SK-N-SH (cell line): ENCODE results near the gene SLC25A42. TPM values are rescaled to one million over a fixed set of nuclear protein-coding genes. Genes with fewer than 3 reads are reported as not detected.

Experiments used
- CTCF ChIA-PET: fragments of 300-600, 350-600 bp; formaldehyde crosslinking; extraction: SDS; loops from one replicate; lab custom pipeline; 2021; lab: Yijun Ruan, JAX
- POLR2A ChIA-PET: fragments of 350-600 bp; sonication (Branson Sonifier 250); formaldehyde crosslinking; extraction: SDS; loops from one replicate; lab custom pipeline; 2020; ENCODE audit warnings: antibody characterized with exemption, inconsistent platforms; lab: Yijun Ruan, JAX
- DNase-seq: peaks from one replicate; pipeline ENCODE4 v3.0.0; 2012
- H2AFZ ChIP-seq: fragments of 200-600 bp; sonication (generic); 2 replicates; pipeline ENCODE4 v1.8.1; 2016; ENCODE audit warnings: antibody characterized with exemption, mild to moderate bottlenecking, low read depth
- H3F3A ChIP-seq: fragments of 200-600 bp; sonication (generic); replicated peaks from 2 replicates; pipeline ENCODE3; 2016; ENCODE audit warnings: antibody characterized with exemption, mild to moderate bottlenecking; ENCODE audit not compliant: insufficient read depth
- H3K27ac ChIP-seq, 2 experiments: fragments of 200-500 bp in 1 of 2; fragments of 200-600 bp in 1 of 2; sonication (Bioruptor generic) in 1 of 2; sonication (generic), shearing (Covaris generic) in 1 of 2; 2 replicates each; pipeline versions ENCODE4 v1.5.1 to v1.6.1; 2014 to 2016; ENCODE audit warnings: low read depth in 2 of 2, inconsistent platforms in 1 of 2, low read length in 1 of 2, mild to moderate bottlenecking in 1 of 2, mixed read lengths in 1 of 2
- H3K27me3 ChIP-seq: fragments of 200-600 bp; sonication (generic), shearing (Covaris generic); 2 replicates; pipeline ENCODE4 v1.6.1; 2016; ENCODE audit warnings: mixed run types; ENCODE audit not compliant: insufficient read depth
- H3K36me3 ChIP-seq, 2 experiments: fragments of 200-500 bp in 1 of 2; fragments of 200-600 bp in 1 of 2; sonication (Bioruptor generic) in 1 of 2; sonication (generic) in 1 of 2; replicated peaks in 1 of 2; 2 replicates each; pipeline versions ENCODE3 to v1.5.1; 2014 to 2016; ENCODE audit warnings: low read length in 1 of 2, mild to moderate bottlenecking in 1 of 2; ENCODE audit not compliant: insufficient read depth in 2 of 2, control insufficient read depth in 1 of 2
- H3K4me1 ChIP-seq, 2 experiments: fragments of 200-500 bp in 1 of 2; fragments of 200-600 bp in 1 of 2; sonication (Bioruptor generic) in 1 of 2; sonication (generic), shearing (Covaris generic) in 1 of 2; 2 replicates each; pipeline versions ENCODE4 v1.5.1 to v1.6.1; 2014 to 2016; ENCODE audit warnings: low read depth in 1 of 2, low read length in 1 of 2, mixed run types in 1 of 2; ENCODE audit not compliant: insufficient read depth in 2 of 2, control insufficient read depth in 1 of 2
- H3K4me2 ChIP-seq: fragments of 200-600 bp; sonication (generic), shearing (Covaris generic); 2 replicates; pipeline ENCODE4 v1.6.1; 2017; ENCODE audit warnings: mixed run types
- H3K4me3 ChIP-seq, 2 experiments: fragments of 200-500 bp in 1 of 2; fragments of 200-600 bp in 1 of 2; sonication (Bioruptor generic) in 1 of 2; sonication (generic), shearing (Covaris generic) in 1 of 2; 2 replicates each; pipeline versions ENCODE4 v1.5.1 to v1.8.1; 2014 to 2016; ENCODE audit warnings: low read depth in 2 of 2, inconsistent platforms in 1 of 2, low read length in 1 of 2, mild to moderate bottlenecking in 1 of 2, mixed read lengths in 1 of 2, moderate library complexity in 1 of 2
- H3K79me2 ChIP-seq: fragments of 200-600 bp; sonication (generic); 2 replicates; pipeline ENCODE4 v1.8.1; 2017; ENCODE audit warnings: mild to moderate bottlenecking; ENCODE audit not compliant: insufficient read depth
- H3K9ac ChIP-seq: fragments of 200-600 bp; sonication (generic); 2 replicates; pipeline ENCODE4 v1.6.1; 2017; ENCODE audit warnings: mixed run types
- H3K9me2 ChIP-seq: fragments of 200-600 bp; sonication (generic); 2 replicates; pipeline ENCODE4 v1.6.1; 2017; ENCODE audit warnings: mixed run types
- H3K9me3 ChIP-seq: fragments of 200-600 bp; sonication (generic); 2 replicates; pipeline ENCODE4 v1.6.1; 2017; ENCODE audit warnings: mixed run types, mild to moderate bottlenecking, moderate library complexity
- H4K20me1 ChIP-seq: fragments of 200-600 bp; sonication (generic); 2 replicates; pipeline ENCODE4 v1.6.1; 2017; ENCODE audit warnings: mild to moderate bottlenecking, mixed run types; ENCODE audit not compliant: insufficient read depth
- CHD2 ChIP-seq: fragments of 150-350 bp; IDR thresholded peaks from 2 replicates; pipeline ENCODE4 v1.6.1; 2018; ENCODE audit warnings: low read length; ENCODE audit not compliant: partially characterized antibody
- EZH2phosphoT487 ChIP-seq: fragments of 200-600 bp; sonication (generic); IDR thresholded peaks from 2 replicates; pipeline ENCODE4 v1.6.1; 2017; ENCODE audit warnings: low read depth, mixed run types, mild to moderate bottlenecking, antibody characterized with exemption, moderate library complexity, borderline replicate concordance
- FOSL2 ChIP-seq: IDR thresholded peaks from 2 replicates; pipeline ENCODE4 v1.4.0; 2012; ENCODE audit warnings: low read depth, mild to moderate bottlenecking, moderate library complexity, borderline replicate concordance
- GABPA ChIP-seq: IDR thresholded peaks from 2 replicates; pipeline ENCODE4 v1.4.0; 2012; ENCODE audit warnings: low read depth, mild to moderate bottlenecking
- GATA2 ChIP-seq: sonication (generic); formaldehyde crosslinking; IDR thresholded peaks from 2 replicates; pipeline ENCODE4 v1.5.0; 2020; ENCODE audit warnings: mild to moderate bottlenecking, missing genetic modification reagents
- JUND ChIP-seq: IDR thresholded peaks from 2 replicates; pipeline ENCODE4 v1.4.0; 2012
- MXI1 ChIP-seq: IDR thresholded peaks from 2 replicates; pipeline ENCODE4 v1.6.1; 2012; ENCODE audit warnings: mild to moderate bottlenecking, low read depth, low read length, improper control_type of control experiment
- NFIC ChIP-seq: IDR thresholded peaks from 2 replicates; pipeline ENCODE4 v1.4.0; 2012; ENCODE audit warnings: borderline replicate concordance
- NRF1 ChIP-seq: IDR thresholded peaks from 2 replicates; pipeline ENCODE4 v1.6.1; 2012; ENCODE audit warnings: low read depth, mild to moderate bottlenecking, low read length
- RCOR1 ChIP-seq: fragments of 150-350 bp; IDR thresholded peaks from 2 replicates; pipeline ENCODE4 v1.6.1; 2017; ENCODE audit warnings: antibody characterized with exemption, low read length
- RXRA ChIP-seq: IDR thresholded peaks from 2 replicates; pipeline ENCODE4 v1.4.0; 2012; ENCODE audit warnings: low read depth, mild to moderate bottlenecking, borderline replicate concordance
- SMC3 ChIP-seq: IDR thresholded peaks from 2 replicates; pipeline ENCODE4 v1.6.1; 2012; ENCODE audit warnings: low read depth, low read length, improper control_type of control experiment
- TAF1 ChIP-seq: IDR thresholded peaks from 2 replicates; pipeline ENCODE4 v1.6.1; 2012; ENCODE audit warnings: low read depth, mild to moderate bottlenecking, low read length, moderate library complexity, borderline replicate concordance
- TEAD4 ChIP-seq: IDR thresholded peaks from 2 replicates; pipeline ENCODE4 v1.4.0; 2012; ENCODE audit warnings: mild to moderate bottlenecking, borderline replicate concordance; ENCODE audit not compliant: insufficient read depth
- WGBS: methylation state at CpG from one replicate; pipeline ENCODE4 v1.1.6; 2017; ENCODE audit warnings: low lambda C conversion rate; 5-methylcytosine and 5-hydroxymethylcytosine counted together
- polyA plus RNA-seq, 3 experiments: library from polyadenylated mRNA; depleted of rRNA; stranded (reverse); fragments of >200 nt; gene quantifications; 2 replicates each; pipeline ENCODE4 v1.2.3, GENCODE V29; 2012
- TF ChIP-seq, protein P1 (sequence below): IDR thresholded peaks from 2 replicates; pipeline ENCODE4 v1.6.1; 2012; ENCODE audit warnings: mild to moderate bottlenecking, low read depth, low read length, moderate library complexity
- TF ChIP-seq, protein P2 (sequence below): IDR thresholded peaks from 2 replicates; pipeline ENCODE4 v1.4.0; 2012; ENCODE audit warnings: low read depth, borderline replicate concordance
- TF ChIP-seq, protein P3 (sequence below): fragments of 150-350 bp; IDR thresholded peaks from 2 replicates; pipeline ENCODE4 v1.6.1; 2017; ENCODE audit warnings: antibody characterized with exemption, low read length, low read depth, borderline replicate concordance
- TF ChIP-seq, protein P4 (sequence below): IDR thresholded peaks from 2 replicates; pipeline ENCODE4 v1.4.0; 2012; ENCODE audit warnings: low read depth, borderline replicate concordance
- TF ChIP-seq, protein P5 (sequence below): fragments of 200-600 bp; sonication (generic); IDR thresholded peaks from 2 replicates; pipeline ENCODE4 v1.6.1; 2017; ENCODE audit warnings: antibody characterized with exemption, mild to moderate bottlenecking, moderate library complexity

SLC25A42 gene
- polyA plus RNA-seq, 1 of the 3 experiments (the other 2 are of a cell fraction) = 6.1 TPM

DNA sequence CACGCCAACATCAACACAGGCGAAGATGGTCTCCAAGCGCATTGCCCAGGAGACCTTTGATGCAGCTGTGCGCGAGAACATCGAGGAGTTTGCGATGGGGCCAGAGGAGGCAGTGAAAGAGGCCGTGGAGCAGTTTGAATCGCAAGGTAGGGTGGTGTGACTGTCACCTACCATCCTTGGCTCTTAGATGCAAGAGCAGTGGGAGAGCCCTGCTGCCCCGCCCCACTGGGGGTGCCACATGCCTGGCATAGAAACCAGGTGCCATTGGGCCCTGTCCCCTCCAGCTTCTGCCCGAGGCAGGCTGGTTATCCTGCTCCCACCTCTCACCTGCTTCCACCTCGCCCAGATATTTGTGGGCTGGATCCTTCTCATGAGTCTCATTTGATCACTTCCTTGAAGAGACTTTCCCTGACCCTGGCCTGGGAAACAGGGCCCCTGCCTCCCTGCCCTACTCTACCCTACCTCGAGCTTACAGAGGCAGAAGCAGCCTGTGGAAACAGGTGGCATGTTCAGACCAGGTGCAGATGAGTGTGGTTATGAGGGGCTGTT, 21.0 kb upstream of the SLC25A42 start (continued):
- TF ChIP-seq, protein P1, sequence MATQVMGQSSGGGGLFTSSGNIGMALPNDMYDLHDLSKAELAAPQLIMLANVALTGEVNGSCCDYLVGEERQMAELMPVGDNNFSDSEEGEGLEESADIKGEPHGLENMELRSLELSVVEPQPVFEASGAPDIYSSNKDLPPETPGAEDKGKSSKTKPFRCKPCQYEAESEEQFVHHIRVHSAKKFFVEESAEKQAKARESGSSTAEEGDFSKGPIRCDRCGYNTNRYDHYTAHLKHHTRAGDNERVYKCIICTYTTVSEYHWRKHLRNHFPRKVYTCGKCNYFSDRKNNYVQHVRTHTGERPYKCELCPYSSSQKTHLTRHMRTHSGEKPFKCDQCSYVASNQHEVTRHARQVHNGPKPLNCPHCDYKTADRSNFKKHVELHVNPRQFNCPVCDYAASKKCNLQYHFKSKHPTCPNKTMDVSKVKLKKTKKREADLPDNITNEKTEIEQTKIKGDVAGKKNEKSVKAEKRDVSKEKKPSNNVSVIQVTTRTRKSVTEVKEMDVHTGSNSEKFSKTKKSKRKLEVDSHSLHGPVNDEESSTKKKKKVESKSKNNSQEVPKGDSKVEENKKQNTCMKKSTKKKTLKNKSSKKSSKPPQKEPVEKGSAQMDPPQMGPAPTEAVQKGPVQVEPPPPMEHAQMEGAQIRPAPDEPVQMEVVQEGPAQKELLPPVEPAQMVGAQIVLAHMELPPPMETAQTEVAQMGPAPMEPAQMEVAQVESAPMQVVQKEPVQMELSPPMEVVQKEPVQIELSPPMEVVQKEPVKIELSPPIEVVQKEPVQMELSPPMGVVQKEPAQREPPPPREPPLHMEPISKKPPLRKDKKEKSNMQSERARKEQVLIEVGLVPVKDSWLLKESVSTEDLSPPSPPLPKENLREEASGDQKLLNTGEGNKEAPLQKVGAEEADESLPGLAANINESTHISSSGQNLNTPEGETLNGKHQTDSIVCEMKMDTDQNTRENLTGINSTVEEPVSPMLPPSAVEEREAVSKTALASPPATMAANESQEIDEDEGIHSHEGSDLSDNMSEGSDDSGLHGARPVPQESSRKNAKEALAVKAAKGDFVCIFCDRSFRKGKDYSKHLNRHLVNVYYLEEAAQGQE = no peak
- TF ChIP-seq GABPA (no peak), MXI1 (no peak), GATA2 (CRISPR knock-in tag) (no peak), SMC3 (no peak), TEAD4 (no peak), JUND (no peak), RCOR1 (no peak), RXRA (no peak)
- TF ChIP-seq, protein P2, sequence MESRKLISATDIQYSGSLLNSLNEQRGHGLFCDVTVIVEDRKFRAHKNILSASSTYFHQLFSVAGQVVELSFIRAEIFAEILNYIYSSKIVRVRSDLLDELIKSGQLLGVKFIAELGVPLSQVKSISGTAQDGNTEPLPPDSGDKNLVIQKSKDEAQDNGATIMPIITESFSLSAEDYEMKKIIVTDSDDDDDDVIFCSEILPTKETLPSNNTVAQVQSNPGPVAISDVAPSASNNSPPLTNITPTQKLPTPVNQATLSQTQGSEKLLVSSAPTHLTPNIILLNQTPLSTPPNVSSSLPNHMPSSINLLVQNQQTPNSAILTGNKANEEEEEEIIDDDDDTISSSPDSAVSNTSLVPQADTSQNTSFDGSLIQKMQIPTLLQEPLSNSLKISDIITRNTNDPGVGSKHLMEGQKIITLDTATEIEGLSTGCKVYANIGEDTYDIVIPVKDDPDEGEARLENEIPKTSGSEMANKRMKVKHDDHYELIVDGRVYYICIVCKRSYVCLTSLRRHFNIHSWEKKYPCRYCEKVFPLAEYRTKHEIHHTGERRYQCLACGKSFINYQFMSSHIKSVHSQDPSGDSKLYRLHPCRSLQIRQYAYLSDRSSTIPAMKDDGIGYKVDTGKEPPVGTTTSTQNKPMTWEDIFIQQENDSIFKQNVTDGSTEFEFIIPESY = no peak

DNA sequence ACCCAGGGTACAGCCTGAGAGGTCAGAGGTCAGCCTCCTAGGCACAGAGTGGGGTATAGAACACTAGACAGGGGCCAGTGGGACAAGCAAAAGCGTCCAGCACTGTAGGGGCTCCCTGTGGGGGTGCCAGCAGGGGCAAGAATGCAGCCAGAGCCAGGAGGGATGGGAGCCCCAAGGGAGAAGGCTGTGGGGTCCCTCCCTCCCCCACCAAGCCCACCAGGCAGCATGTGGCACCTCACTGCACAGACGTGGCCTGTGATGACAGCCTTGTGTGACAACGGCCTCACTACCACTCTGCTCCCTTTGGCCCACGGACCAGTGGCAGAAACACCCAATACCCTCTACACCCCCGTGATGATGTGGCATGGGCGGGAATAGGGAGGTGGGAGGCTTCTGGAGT, 20.3 kb upstream of the SLC25A42 start:
- WGBS = 87% methylated on average over 4 of the region's 6 CpGs
- no peak overlapping the region for H3K4me3 ChIP-seq
- no peaks in the 10 kb centered on the region for H4K20me1 ChIP-seq
- no peaks in the 10 kb centered on the region for H3K27me3 ChIP-seq
- peaks cover 33% of the 10 kb centered on the region for H3K79me2 ChIP-seq
- no peak overlapping the region for H3K4me2 ChIP-seq
- H3K36me3 ChIP-seq = peaks cover 5 to 15% of the 10 kb centered on the region in 2 experiments
- H3K9ac ChIP-seq = no peak overlapping the region
- no peaks in the 10 kb centered on the region for H3K4me1 ChIP-seq
- no peaks in the 10 kb centered on the region for H3F3A ChIP-seq
- POLR2A ChIA-PET = no interaction called here
- no peaks in the 10 kb centered on the region for H3K9me2 ChIP-seq
- no peak for DNase-seq
- H2AFZ ChIP-seq = no peak overlapping the region
- no peaks in the 10 kb centered on the region for H3K9me3 ChIP-seq
- no peak overlapping the region for H3K27ac ChIP-seq
- CTCF ChIA-PET = interaction anchor here (1.3 kb wide), 1 partner anchor 72 kb away, joined by 3 read pairs; no protein-coding TSS in a partner anchor
- TF ChIP-seq FOSL2 = no peak
- no peak for TF ChIP-seq MXI1
- TF ChIP-seq, protein P2 = no peak
- TF ChIP-seq, protein P3, sequence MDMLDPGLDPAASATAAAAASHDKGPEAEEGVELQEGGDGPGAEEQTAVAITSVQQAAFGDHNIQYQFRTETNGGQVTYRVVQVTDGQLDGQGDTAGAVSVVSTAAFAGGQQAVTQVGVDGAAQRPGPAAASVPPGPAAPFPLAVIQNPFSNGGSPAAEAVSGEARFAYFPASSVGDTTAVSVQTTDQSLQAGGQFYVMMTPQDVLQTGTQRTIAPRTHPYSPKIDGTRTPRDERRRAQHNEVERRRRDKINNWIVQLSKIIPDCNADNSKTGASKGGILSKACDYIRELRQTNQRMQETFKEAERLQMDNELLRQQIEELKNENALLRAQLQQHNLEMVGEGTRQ = no peak
- TF ChIP-seq NFIC = no peak
- no peak for TF ChIP-seq CHD2
- TF ChIP-seq, protein P4, sequence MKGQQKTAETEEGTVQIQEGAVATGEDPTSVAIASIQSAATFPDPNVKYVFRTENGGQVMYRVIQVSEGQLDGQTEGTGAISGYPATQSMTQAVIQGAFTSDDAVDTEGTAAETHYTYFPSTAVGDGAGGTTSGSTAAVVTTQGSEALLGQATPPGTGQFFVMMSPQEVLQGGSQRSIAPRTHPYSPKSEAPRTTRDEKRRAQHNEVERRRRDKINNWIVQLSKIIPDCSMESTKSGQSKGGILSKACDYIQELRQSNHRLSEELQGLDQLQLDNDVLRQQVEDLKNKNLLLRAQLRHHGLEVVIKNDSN = no peak
- no peak for TF ChIP-seq TAF1
- no peak for TF ChIP-seq NRF1
- TF ChIP-seq EZH2phosphoT487 = no peak
- TF ChIP-seq, protein P5, sequence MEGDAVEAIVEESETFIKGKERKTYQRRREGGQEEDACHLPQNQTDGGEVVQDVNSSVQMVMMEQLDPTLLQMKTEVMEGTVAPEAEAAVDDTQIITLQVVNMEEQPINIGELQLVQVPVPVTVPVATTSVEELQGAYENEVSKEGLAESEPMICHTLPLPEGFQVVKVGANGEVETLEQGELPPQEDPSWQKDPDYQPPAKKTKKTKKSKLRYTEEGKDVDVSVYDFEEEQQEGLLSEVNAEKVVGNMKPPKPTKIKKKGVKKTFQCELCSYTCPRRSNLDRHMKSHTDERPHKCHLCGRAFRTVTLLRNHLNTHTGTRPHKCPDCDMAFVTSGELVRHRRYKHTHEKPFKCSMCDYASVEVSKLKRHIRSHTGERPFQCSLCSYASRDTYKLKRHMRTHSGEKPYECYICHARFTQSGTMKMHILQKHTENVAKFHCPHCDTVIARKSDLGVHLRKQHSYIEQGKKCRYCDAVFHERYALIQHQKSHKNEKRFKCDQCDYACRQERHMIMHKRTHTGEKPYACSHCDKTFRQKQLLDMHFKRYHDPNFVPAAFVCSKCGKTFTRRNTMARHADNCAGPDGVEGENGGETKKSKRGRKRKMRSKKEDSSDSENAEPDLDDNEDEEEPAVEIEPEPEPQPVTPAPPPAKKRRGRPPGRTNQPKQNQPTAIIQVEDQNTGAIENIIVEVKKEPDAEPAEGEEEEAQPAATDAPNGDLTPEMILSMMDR = no peak
